IPS DF 4.7 (cell line): ENCODE measurements around the gene PSPN.
"Not testable (repeated sequence)": the region's sequence is repeated elsewhere in the genome, so short reads cannot be mapped to it uniquely, and the experiment has no call there.

Source experiments
- DNase-seq: peaks from one replicate; pipeline ENCODE4 v3.0.0-alpha.2; 2013; ENCODE audit warnings: low spot score; ENCODE audit errors: extremely low read depth

PSPN gene

DNA sequence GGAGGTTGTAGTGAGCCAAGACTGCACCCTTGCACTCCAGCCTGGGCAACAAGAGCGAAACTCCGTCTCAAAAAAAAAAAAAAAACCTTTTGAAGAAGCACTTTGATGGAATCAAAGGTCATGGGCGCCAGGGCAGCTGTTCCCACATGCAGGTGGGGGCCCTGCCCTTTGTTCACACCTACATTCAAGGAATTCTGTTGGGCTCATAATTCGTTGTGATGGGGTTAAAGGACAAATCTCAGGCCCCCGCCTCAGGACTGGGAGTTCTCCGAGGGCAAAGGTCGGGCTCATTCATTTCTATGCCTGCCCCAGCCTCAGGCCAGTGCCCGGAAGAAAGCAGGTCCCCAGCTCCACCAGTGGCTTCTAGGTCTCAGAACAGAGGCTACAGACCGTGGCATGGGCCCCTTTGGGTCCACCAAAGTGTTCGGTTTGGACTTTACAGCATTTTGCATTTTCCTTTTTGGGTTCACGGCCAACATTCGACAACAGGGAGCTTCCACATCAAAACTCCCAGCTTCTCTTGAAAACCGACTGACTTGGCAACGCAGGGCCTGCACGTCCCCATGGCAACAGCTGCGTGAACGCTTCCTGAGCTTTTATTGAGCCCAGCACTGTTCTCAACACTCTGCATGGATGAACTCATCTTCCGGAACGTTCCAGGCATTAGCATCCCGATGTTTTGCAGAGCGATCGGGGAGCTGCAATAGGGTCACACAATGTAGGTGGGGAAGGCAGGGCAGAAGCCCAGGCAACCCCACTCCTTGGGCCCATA lies 27.3 kb upstream of the PSPN start:
- no peak for DNase-seq

DNA sequence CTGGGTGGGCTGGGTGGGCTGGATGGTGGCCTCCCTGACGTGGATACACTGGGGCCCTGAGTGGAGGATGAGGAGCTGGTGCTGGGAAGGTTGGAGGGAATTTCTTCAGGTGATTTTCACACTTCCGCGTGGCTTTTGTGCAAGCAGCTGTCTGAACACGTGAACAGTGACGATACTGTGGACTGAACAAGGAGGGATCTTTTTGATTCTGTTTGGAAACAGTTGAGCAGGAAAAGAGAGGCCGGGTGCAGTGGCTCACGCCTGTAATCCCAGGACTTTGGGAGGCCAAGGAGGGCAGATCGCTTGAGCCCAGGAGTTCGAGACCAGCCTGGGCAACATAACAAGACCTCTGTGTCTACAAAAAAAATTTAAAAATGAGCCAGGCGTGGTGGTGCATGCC lies 26.3 kb upstream of the PSPN start:
- DNase-seq, result no peak

GRCh38 chr19:6400062-6400944 lies 24.6 kb upstream of the PSPN start:
- DNase-seq, result not testable (repeated sequence)

- DNase-seq, result no peak
These were observed 20.6 kb upstream of the PSPN start for GRCh38 chr19:6396305-6396704.

DNA sequence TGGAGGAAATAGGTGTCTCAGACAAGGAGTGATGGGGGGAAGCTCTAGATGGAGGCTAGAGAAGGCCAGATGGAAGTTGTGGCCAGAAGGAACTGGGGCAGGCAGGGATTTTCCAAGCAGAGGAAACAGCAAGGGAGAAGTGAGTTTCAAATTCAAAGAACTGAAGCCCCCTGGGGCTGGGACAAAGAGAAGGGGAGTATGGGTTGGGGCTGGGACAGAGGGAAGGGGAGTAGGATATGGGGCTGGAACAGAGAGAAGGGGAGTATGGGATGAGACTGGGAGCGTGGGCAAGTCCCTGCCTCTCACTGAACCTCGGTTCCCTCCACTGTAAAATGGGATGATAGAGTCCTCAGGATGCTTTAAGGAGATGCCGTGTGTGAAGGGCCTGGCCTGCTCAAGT lies 19.1 kb upstream of the PSPN start:
- DNase-seq, result no peak

- DNase-seq, result no peak
These were observed 18.3 kb upstream of the PSPN start for GRCh38 chr19:6393983-6394412.

DNA sequence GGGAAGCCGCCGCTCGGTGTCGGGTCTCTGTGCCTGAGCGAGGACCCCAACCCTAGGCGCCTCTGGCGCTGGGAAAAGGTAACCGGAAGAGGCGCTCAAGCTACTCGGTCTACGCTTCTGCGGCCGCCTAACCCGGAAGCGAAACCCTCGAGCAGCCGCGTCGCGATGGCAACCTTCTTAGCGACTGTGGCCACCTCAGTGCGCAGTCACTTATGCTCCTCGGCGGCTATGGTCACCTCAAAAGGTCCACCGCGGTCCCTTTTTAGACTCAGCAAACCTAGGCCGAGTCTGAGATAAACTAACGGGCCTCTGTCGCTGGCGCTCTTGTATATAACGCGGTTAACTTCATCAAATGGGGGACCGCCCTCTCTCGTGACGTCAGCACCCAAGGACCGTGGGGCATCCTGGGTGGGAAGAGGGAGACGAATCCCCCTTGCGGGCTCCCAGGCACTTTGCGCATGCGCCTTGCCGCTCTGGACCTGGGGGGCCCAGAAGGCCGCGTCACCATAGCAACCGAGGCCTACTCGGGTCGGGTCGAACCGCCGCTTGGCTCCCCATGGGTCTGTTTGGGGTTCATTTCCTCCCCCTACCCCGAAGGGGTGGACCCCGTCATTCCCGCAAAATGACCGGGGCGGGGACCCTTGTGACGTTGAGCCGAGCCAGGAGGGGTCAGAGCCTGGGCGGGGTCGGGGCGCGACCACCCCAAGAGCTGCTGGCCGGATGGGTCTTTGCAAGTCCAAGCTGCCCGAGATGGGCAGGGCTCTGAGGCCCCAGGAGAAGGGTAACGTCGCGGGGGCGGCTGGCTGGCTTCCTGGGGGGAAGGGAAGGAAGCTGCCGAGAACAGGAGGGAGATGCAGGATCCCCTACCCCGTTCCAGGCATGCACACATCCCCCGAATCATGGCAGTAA lies 17.6 kb upstream of the PSPN start, which contains the start of gene GTF2F1:
Gene GTF2F1 (minus strand): TSS at position 91 of the 909 bp plus-strand sequence. CDS start 169 bp downstream, outside the sequence.
- no peak for DNase-seq

GRCh38 chr19:6392221-6393073 lies 16.7 kb upstream of the PSPN start:
- DNase-seq, result no peak

- no peak for DNase-seq
These were observed 11.6 kb upstream of the PSPN start for GRCh38 chr19:6387372-6387771.

- DNase-seq, result no peak
These were observed 8.6 kb upstream of the PSPN start for GRCh38 chr19:6384381-6384780.

- no peak for DNase-seq
These were observed 7.5 kb upstream of the PSPN start for GRCh38 chr19:6383188-6383587.

GRCh38 chr19:6381030-6381750 lies 5.5 kb upstream of the PSPN start:
- no peak for DNase-seq

GRCh38 chr19:6379744-6380143 lies 4.0 kb upstream of the PSPN start:
- no peak for DNase-seq

GRCh38 chr19:6378486-6378885 lies 2.8 kb upstream of the PSPN start:
- DNase-seq, result no peak

DNA sequence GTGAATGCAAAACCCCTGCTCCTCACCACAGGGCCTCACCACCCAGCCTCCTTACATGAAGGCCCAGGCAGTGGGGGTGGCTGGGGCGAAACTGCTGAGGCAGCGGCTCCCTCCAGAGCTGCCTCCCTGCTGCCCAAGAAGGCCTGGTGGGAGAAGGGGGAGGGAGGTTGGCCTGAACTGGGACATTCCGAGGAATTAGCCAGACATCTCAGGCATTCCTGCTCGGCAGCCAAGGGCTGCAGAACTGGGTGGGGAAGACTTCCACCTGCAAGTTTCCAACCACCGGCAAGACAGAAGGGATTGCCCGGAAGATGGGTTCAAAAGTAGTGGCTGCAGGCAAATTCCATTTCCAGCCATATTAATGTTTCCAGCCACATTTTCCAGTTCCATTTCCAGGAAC lies 2.3 kb upstream of the PSPN start:
- no peak for DNase-seq

- DNase-seq, result no peak
These were observed 918 bp upstream of the PSPN start for GRCh38 chr19:6376512-6377190.

DNA sequence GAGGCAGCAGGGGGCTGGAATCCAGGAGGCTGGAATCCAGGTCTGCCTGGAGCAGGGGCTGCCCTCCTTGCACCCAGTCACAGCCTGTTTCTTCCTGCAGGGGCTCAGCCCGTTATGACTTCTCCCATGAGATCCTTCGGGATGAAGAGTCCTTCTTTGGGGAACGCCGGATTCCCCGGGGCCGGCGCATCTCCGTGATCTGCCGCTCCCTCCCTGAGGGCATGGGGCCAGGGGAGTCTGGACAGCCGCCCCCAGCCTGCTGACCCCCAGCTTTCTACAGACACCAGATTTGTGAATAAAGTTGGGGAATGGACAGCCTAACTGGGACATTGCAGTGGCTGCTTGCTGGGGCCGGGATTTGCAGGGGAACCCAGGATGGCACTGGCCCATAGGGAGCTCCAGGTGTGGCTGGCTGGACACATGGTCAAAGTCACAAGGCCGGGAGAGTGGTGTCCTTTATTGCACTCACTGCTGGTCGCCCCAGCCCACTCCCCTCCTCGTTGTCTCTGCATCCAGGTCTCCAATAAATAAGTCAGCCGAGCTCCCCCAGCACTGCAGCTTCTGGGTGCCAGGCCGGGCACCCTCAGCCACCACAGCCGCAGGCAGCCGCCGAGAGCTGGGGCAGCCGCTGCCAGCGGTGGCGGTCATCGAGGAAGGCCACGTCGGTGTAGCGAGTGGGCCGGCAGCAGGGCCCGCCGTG lies 872 bp downstream of the PSPN start:
- DNase-seq, result no peak

DNA sequence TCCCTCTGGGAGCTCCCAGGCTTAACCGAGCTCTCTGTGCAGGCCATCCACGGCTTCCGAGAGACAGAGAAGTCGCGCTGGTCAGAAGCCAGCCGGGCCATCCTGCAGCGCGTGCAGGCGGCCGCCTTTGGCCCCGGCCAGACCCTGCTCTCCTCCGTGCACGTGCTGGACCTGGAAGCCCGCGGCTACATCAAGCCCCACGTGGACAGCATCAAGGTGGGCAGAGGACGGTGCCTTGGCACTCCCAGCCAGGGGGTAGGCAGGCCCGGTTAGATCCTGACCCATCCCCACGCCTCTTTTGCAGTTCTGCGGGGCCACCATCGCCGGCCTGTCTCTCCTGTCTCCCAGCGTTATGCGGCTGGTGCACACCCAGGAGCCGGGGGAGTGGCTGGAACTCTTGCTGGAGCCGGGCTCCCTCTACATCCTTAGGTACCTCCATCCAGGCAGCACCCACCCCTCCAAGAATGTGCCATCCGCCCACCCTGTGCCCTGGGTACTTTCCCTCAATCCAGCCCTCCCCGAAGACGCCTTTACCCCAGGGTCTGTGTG lies 1.5 kb downstream of the PSPN start:
- DNase-seq, result no peak

- DNase-seq, result no peak
These were observed 2.0 kb downstream of the PSPN start for GRCh38 chr19:6373813-6374108.
